SHP77 (cell line): Measurements from ENCODE around the gene ARHGAP21.
A peak's percentile ranks its signal among the peaks of the same experiment; 100 is the strongest.

ENCODE experiments used
- DNase-seq, 2 experiments: peaks; one replicate each; lab custom pipeline; 2025; lab: John Stamatoyannopoulos, UW

ARHGAP21 gene

DNA sequence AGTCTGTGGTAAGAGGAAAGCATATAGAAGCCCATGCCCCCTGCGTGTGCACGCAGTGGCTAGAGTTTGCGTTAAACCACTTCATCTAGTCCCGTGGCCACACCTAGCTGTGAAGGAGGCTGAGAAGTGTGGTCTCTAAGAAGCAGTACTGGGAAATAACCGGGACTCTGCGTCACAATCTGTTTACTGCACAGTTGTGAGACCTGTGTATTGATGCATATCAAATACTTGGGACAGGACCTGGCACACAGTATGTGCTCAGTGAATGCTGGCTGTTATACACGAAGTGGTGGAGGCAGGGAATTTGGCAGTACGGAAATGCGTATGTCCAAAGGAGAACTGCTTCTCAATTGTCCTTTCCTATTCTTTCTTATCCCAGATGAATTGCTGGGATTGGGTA, 149.5 kb downstream of the ARHGAP21 start:
- no peak for DNase-seq

- no peak for DNase-seq
Observed at GRCh38 chr10:24571870-24572450, 151.7 kb downstream of the ARHGAP21 start.

DNA sequence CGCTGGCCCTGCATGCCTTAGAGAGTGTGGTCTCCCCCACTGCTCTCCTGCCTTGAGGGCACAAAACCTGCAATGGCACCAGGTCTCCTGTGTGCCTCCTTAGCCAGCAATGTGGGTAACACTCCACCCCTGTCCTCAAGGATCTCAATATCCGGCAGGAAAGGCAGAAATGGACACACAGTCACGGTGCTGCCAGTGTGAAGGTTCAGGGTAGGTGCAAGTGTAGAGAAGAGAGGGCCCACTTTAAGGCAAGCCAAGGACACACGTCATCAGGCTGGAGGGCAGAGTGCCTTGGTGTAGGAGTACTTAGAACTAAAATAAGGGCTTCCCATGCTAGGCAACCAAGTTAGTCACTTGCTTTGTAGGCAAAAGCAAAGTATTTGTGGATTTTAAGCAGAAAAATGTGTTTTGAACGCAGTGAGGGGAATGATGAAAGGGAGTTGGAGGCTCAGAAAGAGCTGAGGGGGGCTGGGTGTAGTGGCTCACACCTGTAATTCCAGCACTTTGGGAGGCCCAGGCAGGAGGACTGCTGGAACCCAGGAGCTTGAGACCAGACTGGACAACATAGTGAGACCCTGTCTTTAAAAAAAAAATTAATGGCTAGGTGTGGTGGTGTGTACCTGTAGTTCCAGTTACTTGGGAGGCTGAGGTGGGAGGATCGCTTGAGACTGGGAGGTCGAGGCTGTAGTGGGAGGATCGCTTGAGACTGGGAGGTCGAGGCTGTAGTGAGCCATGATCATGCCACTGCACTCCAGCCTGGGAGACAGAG, 152.8 kb downstream of the ARHGAP21 start:
- DNase-seq, result no peak

- DNase-seq, result no peak
Observed at GRCh38 chr10:24569828-24570657, 153.6 kb downstream of the ARHGAP21 start.

- DNase-seq, result no peak
Observed at GRCh38 chr10:24569330-24569796, 154.3 kb downstream of the ARHGAP21 start.

- no peak for DNase-seq
Observed at GRCh38 chr10:24568042-24568441, 155.6 kb downstream of the ARHGAP21 start.

DNA sequence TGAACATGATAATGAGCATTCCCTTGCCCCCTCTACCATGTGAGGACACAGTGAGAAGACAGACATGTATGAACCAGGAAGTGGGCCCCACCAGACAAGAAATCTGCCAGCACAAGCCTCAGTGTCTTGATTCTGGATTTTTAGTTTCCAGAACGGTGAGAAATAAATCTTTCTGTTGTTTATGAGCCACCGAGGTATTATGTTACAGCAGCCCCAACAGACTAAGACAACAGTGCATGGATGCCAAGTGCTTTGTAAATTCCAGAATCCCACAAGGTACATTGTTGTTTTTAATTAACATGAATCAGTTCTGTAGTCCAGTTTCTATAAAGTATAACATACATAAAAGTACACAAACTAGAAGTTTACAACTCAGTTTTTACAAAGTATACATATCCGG, 162.2 kb downstream of the ARHGAP21 start:
- DNase-seq, result no peak

DNA sequence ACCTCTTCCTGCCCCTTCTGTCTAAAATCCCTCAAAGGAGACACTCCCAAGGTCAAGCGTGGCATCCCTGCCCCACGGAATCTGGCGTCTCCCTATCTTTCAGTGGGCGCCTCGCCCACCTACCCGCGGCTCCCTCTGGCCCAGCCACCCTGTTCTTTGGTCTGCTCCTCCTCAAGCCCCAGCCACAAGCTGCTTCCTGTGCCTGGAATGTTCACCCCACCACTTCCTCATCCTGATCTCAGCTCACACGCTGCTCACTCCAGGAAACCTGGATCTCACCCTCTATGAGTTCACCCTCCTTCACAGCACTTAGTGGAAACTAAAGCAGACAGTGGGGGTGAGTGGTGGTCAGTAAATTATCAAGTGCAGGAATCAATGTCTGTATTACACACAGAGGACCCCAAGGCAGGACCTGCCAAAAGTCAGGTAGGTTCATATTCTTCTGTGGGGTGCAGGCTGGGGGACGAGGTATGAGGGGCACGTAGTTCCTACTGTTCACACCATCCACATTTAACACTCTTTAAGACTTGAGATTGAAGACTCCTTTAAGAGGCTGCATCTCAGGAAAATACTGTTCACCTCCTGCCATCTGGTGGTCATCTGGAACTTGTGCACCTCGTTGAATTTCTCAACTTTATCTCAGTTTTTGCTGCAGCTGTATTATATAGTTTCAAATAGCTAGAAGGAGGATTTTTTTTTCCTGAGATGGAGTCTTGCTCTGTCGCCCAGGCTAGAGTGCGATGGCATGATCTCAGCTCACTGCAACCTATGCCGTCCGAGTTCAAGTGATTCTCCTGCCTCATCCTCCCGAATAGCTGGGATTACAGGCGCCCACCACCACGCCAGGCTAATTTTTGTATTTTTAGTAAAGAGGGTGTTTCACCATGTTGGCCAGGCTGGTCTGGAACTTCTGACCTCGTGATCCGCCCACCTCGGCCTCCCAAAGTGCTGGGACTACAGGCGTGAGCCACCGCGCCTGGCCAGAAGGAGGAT, 166.6 kb downstream of the ARHGAP21 start:
- DNase-seq, result peak; percentile 4 to 7

GRCh38 chr10:24556126-24556749, 167.4 kb downstream of the ARHGAP21 start:
- no peak for DNase-seq

- DNase-seq, result no peak
Observed at GRCh38 chr10:24554036-24554435, 169.7 kb downstream of the ARHGAP21 start.

- no peak for DNase-seq
Observed at GRCh38 chr10:24553051-24553612, 170.6 kb downstream of the ARHGAP21 start.

DNA sequence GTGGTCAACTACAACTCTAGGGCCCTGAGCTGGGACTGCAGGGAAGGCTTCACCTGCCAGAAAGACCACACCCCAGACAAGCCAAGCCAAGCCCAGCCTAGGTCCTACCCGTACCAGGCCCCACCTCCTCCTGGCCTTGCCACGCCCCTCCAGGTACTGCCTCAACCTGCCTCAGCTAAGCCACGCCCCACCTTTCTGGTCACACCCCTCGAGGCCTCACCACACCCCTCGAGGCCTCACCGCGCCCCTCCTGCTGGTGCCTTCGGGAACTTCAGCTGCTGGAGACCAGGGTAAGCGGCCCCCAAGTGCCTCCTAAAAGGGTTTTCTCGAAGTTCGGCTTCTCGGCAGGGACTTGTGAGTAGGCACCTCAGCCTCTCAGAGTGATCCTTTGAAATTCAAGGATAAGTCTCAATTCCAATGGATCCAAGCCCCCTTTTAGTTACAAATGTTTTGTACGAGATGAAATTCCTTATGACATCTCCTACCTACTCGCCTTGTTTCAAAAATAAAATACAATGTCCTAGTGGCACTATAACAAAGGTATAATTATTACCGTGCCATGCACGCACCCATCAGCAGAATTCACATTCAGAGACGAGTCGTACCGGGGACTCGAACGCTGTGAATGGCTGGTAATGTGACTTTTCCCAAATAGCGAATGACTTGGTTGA, 171.2 kb downstream of the ARHGAP21 start:
- no peak for DNase-seq

DNA sequence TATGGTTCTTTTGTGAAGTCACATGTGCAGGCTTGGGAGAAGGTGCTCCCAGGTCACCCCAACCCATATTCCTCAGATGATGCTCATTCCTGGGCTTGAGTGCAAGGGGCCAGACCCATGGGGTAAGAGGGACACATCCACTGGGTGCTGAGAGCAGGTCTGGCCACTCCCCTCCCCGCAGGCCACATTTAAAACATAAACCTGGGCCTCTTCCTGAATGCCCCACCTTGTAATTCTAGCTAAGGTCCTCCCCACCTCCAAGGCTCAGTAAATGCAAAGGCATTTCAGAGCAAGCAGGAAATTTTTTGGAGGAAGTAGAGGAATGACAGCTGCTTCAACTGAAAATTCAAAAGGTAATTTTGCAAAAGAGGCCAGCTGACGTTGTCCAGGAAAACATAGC, 172.5 kb downstream of the ARHGAP21 start:
- no peak for DNase-seq

DNA sequence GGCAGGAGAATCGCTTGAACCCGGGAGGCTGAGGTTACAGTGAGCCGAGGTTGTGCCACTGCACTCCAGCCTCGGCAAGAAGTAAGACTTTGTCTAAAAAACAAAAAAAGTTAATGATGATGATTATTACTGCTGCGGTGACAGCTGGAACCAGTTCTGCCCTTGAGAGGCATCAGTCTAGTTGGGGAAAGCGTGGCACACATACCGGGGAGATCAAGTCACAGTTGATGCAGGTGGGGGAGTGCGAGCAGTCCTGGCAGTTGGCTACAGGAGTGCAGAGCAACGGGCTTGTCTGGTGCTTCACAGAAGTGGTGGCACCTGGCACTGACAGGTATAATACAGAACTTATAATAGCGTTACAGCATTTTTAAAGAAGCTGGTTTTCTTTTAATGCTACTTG, 173.0 kb downstream of the ARHGAP21 start:
- DNase-seq, result no peak

DNA sequence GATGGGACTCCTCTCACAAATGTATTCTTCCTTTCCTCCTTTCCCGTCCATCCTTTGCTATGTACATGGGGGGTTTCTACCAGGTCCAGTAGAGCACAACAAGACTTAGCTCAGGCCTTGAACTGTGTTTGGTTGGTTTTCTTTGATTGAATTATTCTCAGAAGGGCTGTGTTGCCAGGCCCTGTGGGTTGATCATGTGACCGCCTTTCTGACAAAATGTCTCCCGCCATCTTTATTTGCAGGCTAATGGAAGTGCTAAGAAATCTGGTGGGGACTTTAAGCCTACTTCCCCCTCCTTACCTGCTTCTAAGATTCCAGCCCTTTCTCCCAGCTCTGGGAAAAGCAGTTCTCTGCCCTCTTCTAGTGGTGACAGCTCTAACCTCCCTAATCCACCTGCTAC, 178.1 kb downstream of the ARHGAP21 start:
- DNase-seq, result no peak

- DNase-seq, result no peak
Observed at GRCh38 chr10:24544776-24545175, 178.9 kb downstream of the ARHGAP21 start.

GRCh38 chr10:24542314-24543270, 181.1 kb downstream of the ARHGAP21 start:
- no peak for DNase-seq

- no peak for DNase-seq
Observed at GRCh38 chr10:24541239-24541753, 182.4 kb downstream of the ARHGAP21 start.

DNA sequence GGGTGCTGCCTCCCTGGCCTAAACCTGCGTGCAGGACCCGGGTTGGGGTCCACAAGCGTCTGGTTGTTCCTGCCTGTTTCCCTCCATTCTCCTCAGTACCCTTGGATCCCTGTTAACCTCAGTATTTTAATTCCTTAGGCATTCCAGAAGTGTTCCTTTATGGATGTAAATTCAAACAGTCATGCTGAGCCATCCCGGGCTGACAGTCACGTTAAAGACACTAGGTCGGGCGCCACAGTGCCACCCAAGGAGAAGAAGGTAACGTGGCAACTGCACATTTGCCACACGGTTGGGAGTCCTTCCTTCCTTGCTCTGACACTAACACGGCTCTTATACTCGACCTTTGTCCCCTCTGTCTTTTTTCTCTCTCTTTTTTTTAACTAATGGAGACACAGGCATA, 187.1 kb downstream of the ARHGAP21 start:
- no peak for DNase-seq
